22Rv1 (cell line): ENCODE data around the gene MYRIP.
"Not testable (repeated sequence)": the region's sequence is repeated elsewhere in the genome, so short reads cannot be mapped to it uniquely, and the experiment has no call there.

Source experiments
- H3K27ac ChIP-seq: fragments of 450-650 bp; 2 replicates; pipeline ENCODE4 v1.5.1; 2017
- ZFX ChIP-seq: fragments of 450-650 bp; IDR thresholded peaks from 2 replicates; pipeline ENCODE4 v1.6.1; 2017; ENCODE audit warnings: antibody characterized with exemption, borderline replicate concordance
- TF ChIP-seq, protein P1 (sequence below): fragments of 450-650 bp; IDR thresholded peaks from 2 replicates; pipeline ENCODE4 v1.5.1; 2017; ENCODE audit warnings: mild to moderate bottlenecking

Gene MYRIP

DNA sequence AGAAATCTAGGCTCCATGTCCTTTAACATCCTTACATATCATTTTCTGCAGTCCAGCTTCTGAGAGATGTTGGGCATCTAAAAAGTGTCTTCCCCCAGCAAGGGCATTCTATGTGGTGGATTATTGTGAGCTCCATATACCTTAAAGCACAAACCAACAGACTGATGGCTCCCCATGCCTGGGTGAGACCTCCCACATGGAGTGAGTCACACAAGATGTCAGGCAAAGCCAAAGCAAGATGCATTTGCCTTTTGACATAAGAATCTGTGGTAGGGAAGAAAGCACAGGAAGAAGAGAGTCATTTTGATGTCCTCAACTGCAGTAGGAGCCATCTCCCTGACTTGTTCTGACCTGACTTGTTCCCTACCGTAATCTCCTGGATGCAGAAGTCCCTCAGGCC, 261.4 kb downstream of the MYRIP start:
- TF ChIP-seq, protein P1, sequence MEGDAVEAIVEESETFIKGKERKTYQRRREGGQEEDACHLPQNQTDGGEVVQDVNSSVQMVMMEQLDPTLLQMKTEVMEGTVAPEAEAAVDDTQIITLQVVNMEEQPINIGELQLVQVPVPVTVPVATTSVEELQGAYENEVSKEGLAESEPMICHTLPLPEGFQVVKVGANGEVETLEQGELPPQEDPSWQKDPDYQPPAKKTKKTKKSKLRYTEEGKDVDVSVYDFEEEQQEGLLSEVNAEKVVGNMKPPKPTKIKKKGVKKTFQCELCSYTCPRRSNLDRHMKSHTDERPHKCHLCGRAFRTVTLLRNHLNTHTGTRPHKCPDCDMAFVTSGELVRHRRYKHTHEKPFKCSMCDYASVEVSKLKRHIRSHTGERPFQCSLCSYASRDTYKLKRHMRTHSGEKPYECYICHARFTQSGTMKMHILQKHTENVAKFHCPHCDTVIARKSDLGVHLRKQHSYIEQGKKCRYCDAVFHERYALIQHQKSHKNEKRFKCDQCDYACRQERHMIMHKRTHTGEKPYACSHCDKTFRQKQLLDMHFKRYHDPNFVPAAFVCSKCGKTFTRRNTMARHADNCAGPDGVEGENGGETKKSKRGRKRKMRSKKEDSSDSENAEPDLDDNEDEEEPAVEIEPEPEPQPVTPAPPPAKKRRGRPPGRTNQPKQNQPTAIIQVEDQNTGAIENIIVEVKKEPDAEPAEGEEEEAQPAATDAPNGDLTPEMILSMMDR = no peak
- TF ChIP-seq ZFX = no peak
- no peak overlapping the region for H3K27ac ChIP-seq

DNA sequence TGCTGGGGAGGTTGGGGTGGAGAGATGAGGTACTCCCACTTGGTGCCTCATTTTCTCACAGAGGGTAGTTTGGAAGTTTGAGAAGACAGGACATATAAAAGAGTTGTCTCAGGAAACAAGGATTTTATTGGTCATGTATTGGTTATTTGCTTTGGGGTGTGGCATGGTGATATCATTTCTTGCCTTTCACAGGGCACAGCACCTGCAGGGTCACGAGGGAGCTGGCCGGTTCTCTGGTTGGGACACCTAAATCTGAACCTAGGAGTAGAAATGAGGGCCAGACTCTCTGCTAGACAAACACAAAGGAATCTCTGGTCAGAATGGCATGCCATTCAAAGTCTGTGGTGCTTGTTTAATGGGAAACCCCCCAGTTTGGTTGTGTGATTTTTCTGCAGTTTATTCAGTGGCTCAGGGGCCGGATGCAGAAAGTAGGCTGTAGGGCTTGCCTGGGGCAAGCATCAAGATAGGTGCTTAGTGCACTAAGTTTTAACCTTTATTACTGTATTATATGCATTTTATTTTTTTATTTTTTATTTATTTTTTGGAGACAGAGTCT, 262.4 kb downstream of the MYRIP start:
- TF ChIP-seq, protein P1 = no peak
- TF ChIP-seq ZFX = no peak
- no peak overlapping the region for H3K27ac ChIP-seq

DNA sequence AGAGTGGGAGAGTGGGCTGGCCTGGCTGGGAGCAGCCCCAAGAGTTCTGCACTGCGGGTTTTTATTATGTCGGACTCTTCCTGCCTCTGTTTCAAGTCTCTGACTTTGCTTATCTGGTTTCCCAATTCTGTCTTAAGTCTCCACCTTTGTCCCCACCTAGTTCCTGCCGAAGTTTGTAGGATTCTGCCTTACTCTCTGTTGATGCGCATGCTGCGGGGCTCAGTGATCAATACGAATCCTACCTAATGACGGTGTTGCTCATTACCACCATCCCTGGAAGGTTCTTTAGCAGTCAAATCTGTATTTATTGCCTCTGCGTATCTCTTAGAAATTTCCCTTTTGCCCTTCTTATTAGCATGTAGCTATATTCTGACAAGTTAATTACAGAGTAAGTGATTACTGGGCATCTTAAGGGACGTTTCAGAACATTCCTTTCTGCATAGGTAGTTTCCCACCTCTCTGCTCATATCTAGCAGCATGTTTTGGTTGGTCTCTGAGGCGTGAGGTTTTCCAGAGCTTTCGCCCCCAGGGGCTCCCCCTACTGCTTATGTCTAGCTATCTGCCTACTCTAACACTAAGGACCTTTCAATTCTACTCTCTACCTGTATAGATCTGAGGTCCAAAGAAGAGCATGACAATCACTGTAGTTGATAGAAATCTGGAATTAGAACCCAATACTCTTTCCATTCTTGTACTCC, 264.1 kb downstream of the MYRIP start:
- TF ChIP-seq, protein P1 = no peak
- TF ChIP-seq ZFX = no peak
- H3K27ac ChIP-seq = no peak overlapping the region

DNA sequence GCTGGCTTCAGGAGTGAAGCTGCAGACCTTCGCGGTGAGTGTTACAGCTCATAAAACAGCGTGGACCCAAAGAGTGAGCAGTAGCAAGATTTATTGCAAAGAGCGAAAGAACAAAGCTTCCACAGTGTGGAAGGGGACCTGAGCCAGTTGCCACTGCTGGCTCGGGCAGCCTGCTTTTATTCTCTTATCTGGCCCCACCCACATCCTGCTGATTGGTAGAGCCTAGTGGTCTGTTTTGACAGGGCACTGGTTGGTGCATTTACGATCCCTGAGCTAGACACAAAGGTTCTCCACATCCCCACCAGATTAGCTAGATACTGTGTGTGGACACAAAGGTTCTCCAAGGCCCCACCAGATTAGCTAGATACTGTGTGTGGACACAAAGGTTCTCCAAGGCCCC, 267.7 kb downstream of the MYRIP start:
- not testable (repeated sequence) for H3K27ac ChIP-seq

DNA sequence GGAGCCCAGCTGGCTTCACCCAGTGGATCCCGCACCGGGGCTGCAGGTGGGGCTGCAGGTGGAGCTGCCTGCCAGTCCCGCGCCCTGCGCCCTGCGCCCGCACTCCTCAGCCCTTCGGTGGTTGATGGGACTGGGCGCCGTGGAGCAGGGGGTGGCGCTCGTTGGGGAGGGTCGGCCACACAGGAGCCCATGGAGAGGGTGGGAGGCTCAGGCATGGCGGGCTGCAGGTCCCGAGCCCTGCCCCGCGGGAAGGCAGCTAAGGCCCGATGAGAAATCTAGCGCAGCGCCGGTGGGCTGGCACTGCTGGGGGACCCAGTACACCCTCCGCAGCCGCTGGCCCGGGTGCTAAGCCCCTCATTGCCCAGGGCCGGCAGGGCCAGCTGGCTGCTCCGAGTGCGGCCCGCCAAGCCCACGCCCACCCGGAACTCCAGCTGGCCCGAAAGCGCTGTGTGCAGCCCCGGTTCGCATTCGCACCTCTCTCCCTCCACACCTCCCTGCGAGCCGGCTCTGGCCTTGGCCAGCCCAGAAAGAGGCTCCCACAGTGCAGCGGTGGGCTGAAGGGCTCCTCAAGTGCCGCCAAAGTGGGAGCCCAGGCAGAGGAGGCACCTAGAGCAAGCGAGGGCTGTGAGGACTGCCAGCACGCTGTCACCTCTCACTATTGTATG, 268.6 kb downstream of the MYRIP start:
- H3K27ac ChIP-seq = not testable (repeated sequence)

DNA sequence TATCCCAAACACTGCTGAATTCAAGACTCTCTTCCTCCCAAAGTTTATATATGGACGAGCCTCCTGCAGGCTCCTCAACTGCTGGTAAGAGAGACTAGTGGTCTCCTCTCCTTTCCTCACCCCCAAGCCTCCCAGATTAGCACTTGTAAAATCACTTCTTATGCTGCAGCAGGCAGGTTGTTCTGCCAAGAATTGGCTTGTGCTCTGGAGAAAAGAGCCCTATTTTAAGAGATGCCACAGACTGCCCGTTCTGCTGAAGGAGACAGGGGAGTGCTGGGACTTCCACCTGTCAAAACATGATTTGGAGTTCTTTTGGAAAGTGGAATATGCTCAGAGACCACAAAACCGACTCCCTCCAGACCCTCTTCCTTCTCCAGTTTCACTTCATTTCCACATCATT, 269.2 kb downstream of the MYRIP start:
- TF ChIP-seq ZFX = no peak
- TF ChIP-seq, protein P1 = no peak
- no peak overlapping the region for H3K27ac ChIP-seq

DNA sequence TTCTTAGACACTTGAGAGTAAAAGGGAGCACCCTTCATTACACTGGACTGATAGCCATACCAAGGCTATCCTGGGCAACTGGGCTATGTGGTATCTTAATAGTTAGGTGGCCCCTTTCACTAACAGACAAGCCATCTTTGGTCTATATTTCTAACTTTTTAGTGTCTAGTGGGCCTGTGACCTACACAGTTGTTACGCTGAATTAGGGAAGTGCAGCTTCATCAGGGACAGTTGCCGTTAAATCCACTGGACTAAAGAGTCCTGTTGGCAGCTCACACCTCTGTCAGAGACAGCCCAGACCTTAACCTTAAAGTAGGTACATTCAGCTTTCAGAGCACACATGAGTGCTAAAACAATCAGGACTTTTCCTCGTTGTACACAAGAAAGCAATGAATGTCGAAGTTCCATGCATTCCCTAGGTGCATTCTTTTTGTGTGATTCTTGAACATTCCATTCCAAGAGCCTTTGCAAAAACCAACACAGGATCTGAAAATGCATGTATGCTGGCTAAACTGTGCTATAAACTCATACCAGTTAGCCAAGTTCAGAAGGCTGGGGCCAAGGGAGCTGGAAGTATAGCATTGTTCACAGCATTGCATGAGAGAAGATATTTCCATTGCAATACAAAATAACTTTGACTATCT, 269.9 kb downstream of the MYRIP start:
- TF ChIP-seq ZFX = no peak
- TF ChIP-seq, protein P1 = no peak

DNA sequence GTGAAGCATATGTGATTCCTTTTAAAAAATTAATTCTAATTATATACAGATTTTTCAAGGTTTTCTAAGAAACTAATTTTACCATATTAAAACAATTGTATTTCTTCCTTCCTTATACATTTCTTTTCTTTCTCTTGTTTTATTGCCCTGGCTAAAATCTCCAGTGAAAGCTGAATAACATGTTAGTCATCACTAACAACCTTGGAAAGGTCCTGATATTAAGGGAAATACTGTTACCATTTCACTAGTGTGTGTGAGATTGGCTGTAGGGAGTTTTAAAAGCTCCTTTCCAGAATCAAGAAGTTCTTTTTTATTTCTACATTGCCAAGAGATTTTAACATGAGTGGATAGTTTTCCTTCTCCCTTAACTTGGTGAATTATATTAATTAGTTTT, 270.4 kb downstream of the MYRIP start:
- TF ChIP-seq ZFX = no peak
- TF ChIP-seq, protein P1 = no peak

More for the DNA sequence above, 269.9 kb downstream of the MYRIP start:
- H3K27ac ChIP-seq = no peak overlapping the region

More for the DNA sequence above, 270.4 kb downstream of the MYRIP start:
- no peak overlapping the region for H3K27ac ChIP-seq
